Stimulated activated naive CD8-positive, alpha-beta T cell treated with anti-CD3 and anti-CD28 coated beads, Interleukin-15, Interleukin-2, amounts not matched to agents 100 ng/mL and 50 ng/mL, for 24 hours (primary cell): ENCODE measurements around the gene PTPRJ.
"Not testable (repeated sequence)": the region's sequence is repeated elsewhere in the genome, so short reads cannot be mapped to it uniquely, and the experiment has no call there.

Experiments used
- H3K27ac Mint-ChIP-seq: one replicate; pipeline ENCODE4 v1.8.0; 2021; ENCODE audit warnings: mild to moderate bottlenecking, mixed read lengths
- H3K27me3 Mint-ChIP-seq: one replicate; pipeline ENCODE4 v1.8.0; 2021; ENCODE audit warnings: mixed read lengths
- H3K36me3 Mint-ChIP-seq: one replicate; pipeline ENCODE4 v1.8.0; 2021; ENCODE audit warnings: low read depth, mixed read lengths
- H3K4me1 Mint-ChIP-seq: one replicate; pipeline ENCODE4 v1.8.0; 2021; ENCODE audit warnings: low read depth, mixed read lengths
- H3K4me3 Mint-ChIP-seq: one replicate; pipeline ENCODE4 v1.8.0; 2021; ENCODE audit warnings: mild to moderate bottlenecking, mixed read lengths
- H3K9me3 Mint-ChIP-seq: one replicate; pipeline ENCODE4 v1.8.0; 2021; ENCODE audit warnings: mixed read lengths

PTPRJ gene

DNA sequence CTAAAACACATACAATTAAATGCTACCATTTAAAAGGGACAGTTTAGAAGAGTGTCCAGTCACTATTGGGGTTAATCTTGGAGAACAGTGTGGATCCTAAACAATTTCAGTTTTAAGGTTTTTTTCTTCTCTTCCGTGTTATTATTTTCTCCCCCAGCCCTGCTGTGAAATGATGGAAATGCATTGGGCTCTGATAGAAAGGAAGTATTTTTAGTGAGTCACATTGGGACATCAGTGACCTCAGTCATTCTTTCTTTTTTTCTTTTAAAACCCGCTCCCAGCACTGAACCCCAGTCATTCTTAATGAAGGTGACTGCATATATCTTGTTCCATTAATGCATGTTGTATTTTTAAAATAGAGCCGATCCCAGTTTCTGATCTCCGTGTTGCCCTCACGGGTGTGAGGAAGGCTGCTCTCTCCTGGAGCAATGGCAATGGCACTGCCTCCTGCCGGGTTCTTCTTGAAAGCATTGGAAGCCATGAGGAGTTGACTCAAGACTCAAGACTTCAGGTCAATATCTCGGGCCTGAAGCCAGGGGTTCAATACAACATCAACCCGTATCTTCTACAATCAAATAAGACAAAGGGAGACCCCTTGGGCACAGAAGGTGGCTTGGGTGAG is 143.0 kb downstream of the PTPRJ start:
- Mint-ChIP-seq H3K9me3 (no peaks in the 10 kb centered on the region), H3K4me3 (no peak overlapping the region), H3K27me3 (no peaks in the 10 kb centered on the region), H3K27ac (no peak overlapping the region), H3K36me3 (peaks cover 47% of the 10 kb centered on the region), H3K4me1 (no peaks in the 10 kb centered on the region)

DNA sequence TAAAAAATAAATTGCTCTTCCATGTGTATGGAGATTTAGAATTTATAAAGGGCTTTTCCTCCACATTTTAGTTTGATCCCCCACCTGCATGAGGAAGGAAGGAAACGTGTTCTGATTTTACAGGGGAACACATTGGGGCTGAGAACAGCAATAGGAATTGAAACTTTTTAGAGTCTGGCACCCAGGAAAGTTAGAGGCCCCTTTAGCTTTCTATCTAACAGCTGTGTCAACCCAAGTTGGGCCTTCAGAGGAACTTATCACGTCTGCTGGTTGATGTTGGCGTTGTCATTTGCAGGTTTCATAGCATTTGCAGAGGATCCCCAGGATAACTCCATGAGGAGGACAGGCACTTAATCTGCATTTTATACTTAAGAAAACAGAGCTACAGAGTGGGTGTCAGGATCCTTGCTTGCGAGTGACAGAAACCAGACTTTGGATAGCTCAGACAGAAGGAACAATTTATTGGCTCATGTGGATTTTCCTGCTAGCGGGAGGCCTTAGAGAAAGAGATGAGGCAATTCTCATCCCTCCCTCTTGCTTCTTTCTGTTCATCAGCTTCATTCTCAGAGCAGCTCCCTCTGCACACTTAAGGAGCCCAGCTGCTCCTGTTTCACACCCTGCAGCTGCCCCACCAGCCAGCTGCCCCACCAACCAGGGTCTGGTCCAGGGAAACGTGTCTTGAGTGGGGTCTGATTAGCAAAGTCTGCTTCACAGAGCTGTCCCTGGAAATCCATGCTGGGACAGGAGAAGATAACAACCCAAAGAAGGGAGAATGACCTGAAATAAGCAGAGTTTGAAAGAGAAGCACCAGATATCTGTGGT is 143.8 kb downstream of the PTPRJ start:
- H3K9me3 Mint-ChIP-seq = no peaks in the 10 kb centered on the region
- H3K36me3 Mint-ChIP-seq = peaks cover 50% of the 10 kb centered on the region
- H3K4me1 Mint-ChIP-seq = no peaks in the 10 kb centered on the region
- H3K27ac Mint-ChIP-seq = no peak overlapping the region
- H3K4me3 Mint-ChIP-seq = no peak overlapping the region
- no peaks in the 10 kb centered on the region for H3K27me3 Mint-ChIP-seq

DNA sequence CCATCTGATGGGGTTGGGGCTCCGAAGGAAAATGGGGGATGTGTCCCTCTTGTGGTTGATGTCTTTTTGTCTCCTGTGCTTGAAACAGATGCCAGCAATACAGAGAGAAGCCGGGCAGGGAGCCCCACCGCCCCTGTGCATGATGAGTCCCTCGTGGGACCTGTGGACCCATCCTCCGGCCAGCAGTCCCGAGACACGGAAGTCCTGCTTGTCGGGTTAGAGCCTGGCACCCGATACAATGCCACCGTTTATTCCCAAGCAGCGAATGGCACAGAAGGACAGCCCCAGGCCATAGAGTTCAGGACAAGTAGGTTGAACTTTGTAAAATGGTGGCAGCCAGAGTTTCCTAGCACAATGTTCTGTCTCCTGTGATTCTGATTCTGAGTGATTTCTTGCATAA is 144.5 kb downstream of the PTPRJ start:
- no peak overlapping the region for H3K27ac Mint-ChIP-seq
- H3K27me3 Mint-ChIP-seq = no peaks in the 10 kb centered on the region
- no peaks in the 10 kb centered on the region for H3K9me3 Mint-ChIP-seq
- no peak overlapping the region for H3K4me3 Mint-ChIP-seq
- H3K36me3 Mint-ChIP-seq = peaks cover 50% of the 10 kb centered on the region
- H3K4me1 Mint-ChIP-seq = no peaks in the 10 kb centered on the region

DNA sequence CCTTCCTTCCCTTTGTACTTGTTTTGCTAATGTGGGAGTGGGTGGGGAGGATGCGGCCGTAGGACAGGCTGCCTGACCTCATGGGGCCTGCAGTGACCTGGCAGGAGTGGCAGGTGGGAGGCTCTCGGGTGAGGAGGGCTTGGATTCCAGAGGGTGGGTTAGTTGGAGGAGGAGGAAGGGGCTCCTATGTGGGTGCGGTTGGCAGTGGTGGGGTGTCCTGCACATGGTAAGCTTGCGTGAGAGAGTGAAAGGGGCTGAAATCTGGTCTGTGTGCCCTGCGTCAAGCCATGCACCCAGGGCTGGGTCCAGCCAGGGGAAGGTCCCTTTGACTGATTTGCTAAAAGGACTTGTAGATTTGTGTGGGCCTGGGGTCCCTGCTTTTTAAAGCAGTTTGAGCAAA is 145.5 kb downstream of the PTPRJ start:
- peaks cover 49% of the 10 kb centered on the region for H3K36me3 Mint-ChIP-seq
- no peak overlapping the region for H3K4me3 Mint-ChIP-seq

DNA sequence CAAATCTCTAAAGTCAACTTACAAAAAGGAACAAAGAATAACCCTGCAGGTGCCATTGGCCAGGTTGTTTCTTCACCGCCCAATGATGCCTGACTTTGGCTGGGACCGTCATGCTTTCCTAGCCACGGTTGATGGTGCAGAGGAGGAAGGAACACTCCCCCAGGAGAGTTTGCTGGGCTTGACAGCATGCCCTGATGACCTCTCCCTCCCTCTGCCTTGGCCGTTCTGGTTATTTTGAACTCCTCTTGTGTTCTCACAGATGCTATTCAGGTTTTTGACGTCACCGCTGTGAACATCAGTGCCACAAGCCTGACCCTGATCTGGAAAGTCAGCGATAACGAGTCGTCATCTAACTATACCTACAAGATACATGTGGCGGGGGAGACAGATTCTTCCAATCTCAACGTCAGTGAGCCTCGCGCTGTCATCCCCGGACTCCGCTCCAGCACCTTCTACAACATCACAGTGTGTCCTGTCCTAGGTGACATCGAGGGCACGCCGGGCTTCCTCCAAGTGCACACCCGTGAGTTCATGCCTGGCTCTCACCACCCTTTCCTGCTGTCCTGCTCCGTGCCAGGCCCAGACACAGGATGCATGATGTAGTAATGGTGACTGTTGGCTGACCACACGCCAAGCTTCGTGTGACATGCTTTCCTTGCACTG is 147.3 kb downstream of the PTPRJ start:
- no peaks in the 10 kb centered on the region for H3K27me3 Mint-ChIP-seq
- H3K4me1 Mint-ChIP-seq = no peaks in the 10 kb centered on the region
- no peak overlapping the region for H3K27ac Mint-ChIP-seq
- no peak overlapping the region for H3K4me3 Mint-ChIP-seq
- H3K36me3 Mint-ChIP-seq = peaks cover 48% of the 10 kb centered on the region
- H3K9me3 Mint-ChIP-seq = no peaks in the 10 kb centered on the region

More for the DNA sequence above, 145.5 kb downstream of the PTPRJ start:
- no peaks in the 10 kb centered on the region for H3K27me3 Mint-ChIP-seq
- H3K27ac Mint-ChIP-seq = no peak overlapping the region
- H3K4me1 Mint-ChIP-seq = no peaks in the 10 kb centered on the region
- no peaks in the 10 kb centered on the region for H3K9me3 Mint-ChIP-seq

DNA sequence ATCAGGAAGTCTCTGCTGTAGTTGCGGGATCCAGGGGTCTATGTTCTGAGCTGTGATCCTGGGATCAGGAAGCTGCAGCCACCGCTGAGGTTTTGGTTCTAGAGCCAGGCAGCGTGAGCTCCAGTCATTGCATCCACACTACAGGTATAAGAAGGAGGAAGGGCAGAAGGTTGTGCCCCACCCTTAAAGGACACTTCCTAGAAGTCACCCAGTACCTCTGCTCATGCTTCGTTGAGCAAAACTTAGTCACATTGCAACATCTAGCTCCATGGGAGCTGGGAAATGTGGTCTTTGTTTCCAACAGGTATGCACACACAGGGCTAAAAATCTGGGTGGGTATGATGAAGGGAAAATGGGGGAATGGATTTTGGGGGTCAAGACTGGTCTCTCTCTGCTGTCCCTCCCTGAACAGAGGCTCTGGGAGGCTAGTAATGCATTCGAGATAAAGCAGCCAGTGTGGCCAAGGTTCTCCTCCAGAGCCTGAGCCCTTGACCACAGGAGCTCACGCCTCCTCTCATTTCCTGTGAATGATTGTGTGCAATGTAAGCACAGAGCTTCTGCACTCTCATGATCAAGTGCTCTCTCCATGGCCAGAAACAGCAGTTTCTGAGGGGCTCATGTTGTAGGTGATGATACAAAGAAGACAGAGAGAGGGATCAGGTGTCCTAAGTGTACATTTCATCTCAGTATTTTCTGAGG is 149.5 kb downstream of the PTPRJ start:
- no peaks in the 10 kb centered on the region for H3K9me3 Mint-ChIP-seq
- no peak overlapping the region for H3K27ac Mint-ChIP-seq
- no peaks in the 10 kb centered on the region for H3K4me1 Mint-ChIP-seq
- no peaks in the 10 kb centered on the region for H3K27me3 Mint-ChIP-seq
- no peak overlapping the region for H3K4me3 Mint-ChIP-seq
- peaks cover 36% of the 10 kb centered on the region for H3K36me3 Mint-ChIP-seq

DNA sequence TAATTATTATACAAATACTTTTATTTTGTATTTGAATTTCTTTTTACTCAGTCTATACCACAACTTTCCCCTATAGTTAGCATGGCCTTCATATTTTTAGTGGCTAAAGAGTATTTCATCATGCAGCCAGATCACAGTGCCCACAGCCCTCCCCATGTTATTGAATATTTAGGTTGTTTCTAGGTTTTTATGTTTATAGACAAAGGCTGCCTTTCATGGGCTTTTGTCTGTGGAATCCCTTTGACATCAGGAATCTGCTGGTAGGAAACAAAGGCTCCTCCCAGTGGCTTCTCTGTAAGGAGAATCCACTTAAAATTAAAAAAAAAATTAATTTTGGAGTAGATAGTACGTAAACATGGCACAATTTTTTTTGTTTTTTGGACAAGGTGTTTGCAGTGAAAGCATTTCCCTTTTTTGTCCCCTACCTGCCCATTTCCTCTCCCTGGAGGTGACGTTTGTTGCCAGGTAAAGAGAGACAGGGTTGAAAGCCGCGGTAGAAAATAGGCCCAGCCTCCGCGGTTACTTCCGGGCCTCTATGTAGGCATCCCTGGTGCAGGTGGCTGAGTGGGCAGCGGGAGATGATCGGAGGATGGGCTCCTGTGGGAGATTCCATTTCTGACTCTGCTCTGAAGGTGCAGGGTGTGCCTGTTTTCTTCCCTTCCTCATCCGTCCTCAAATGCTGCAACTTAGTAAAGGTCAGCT is 154.0 kb downstream of the PTPRJ start:
- Mint-ChIP-seq H3K27ac (no peak overlapping the region), H3K4me1 (no peaks in the 10 kb centered on the region), H3K9me3 (no peaks in the 10 kb centered on the region), H3K4me3 (no peak overlapping the region), H3K36me3 (peaks cover 34% of the 10 kb centered on the region), H3K27me3 (no peaks in the 10 kb centered on the region)

DNA sequence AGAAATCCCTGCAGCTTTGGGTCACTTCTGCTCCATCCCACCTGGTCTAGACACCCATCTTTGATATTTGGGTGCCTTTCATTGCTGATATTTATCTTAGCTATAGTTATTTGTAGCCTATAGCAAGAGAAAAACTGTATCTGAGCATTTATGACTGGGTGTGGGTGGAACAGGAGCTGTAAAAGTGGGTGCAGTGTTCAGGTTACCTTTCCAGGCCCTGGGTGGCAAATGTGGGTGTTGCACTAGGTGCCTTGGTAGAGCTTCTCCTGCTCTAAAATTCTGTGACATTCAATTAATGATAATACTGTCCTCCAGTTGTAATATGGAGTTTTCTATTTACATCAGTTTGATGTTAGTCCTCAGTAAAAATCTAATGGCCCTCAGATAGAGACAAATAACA is 157.9 kb downstream of the PTPRJ start:
- peaks cover 42% of the 10 kb centered on the region for H3K36me3 Mint-ChIP-seq
- H3K4me3 Mint-ChIP-seq = no peak overlapping the region
- H3K9me3 Mint-ChIP-seq = no peaks in the 10 kb centered on the region
- H3K27me3 Mint-ChIP-seq = no peaks in the 10 kb centered on the region
- H3K4me1 Mint-ChIP-seq = peaks cover 4% of the 10 kb centered on the region
- H3K27ac Mint-ChIP-seq = no peak overlapping the region

DNA sequence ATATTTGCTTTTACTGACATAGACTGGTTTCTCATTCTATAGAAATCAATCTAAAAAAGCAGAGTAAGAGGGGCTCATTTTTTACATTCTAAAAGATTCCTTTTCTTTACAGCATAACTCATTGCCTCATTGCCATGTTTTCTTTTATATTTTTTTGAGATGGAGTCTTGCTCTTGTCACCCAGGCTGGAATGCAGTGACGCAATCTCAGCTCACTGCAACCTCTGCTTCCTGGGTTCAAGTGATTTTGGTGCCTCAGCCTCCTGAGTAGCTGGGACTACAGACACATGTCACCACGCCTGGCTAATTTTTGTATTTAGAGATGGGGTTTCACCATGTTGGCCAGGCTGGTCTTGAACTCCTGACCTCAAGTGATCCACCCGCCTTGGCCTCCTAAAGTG is 159.5 kb downstream of the PTPRJ start:
- peaks cover 57% of the 10 kb centered on the region for H3K36me3 Mint-ChIP-seq
- not testable (repeated sequence) for H3K4me1 Mint-ChIP-seq, H3K27ac Mint-ChIP-seq

DNA sequence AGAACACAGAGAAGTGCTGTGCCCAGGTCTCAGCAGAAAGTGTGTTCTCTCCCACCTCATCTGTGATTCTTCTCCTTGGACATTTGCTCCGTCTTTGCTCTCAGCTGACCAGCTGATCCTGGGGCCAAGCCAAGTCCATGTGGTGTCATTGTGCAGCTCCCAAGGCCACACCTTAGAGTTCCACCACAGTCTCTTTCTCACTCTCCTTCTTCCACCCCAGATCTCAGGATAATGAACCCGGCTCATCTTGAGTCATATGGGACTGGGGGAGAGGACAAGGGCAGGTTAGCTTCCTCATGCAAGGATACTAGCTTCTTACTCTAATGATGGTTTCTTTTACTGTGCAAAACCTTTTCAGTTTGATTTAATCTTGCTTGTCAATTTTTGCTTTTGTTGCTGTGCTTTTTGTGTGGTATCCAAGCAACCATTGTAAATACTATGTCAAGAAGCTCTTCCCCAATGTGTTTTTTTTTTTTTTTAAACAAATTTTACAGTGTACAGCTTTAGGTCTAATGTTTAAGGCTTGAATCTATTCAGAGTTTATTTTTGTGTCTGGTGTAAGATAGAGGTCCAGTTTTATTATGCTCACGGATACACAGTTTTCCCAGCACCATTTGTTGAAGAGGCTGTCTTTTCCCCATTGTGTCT is 161.2 kb downstream of the PTPRJ start:
- Mint-ChIP-seq H3K4me1 (peaks cover 4% of the 10 kb centered on the region), H3K4me3 (no peak overlapping the region), H3K27ac (peak overlapping the region; percentile 75), H3K27me3 (no peaks in the 10 kb centered on the region), H3K9me3 (no peaks in the 10 kb centered on the region), H3K36me3 (peaks cover 61% of the 10 kb centered on the region)

More for the DNA sequence above, 159.5 kb downstream of the PTPRJ start:
- not testable (repeated sequence) for H3K27me3 Mint-ChIP-seq, H3K4me3 Mint-ChIP-seq, H3K9me3 Mint-ChIP-seq

DNA sequence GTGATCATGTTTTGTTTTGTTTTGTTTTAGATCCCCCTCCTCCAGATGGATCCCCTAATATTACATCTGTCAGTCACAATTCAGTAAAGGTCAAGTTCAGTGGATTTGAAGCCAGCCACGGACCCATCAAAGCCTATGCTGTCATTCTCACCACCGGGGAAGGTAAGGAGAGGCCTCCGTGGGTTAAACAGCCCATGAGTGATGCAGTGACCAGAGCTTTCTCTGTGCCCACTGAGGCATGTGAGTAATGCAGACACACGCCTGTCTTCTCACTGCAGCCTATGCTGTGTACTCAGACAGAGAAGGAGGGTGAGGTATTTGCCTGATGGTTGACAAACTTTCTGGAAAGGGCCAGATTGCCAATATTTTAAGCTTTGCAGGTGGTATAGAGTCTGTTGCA is 162.5 kb downstream of the PTPRJ start:
- peaks cover 61% of the 10 kb centered on the region for H3K36me3 Mint-ChIP-seq
- no peaks in the 10 kb centered on the region for H3K9me3 Mint-ChIP-seq
- no peaks in the 10 kb centered on the region for H3K27me3 Mint-ChIP-seq
- H3K4me3 Mint-ChIP-seq = no peak overlapping the region
- H3K4me1 Mint-ChIP-seq = peaks cover 4% of the 10 kb centered on the region
- H3K27ac Mint-ChIP-seq = no peak overlapping the region

DNA sequence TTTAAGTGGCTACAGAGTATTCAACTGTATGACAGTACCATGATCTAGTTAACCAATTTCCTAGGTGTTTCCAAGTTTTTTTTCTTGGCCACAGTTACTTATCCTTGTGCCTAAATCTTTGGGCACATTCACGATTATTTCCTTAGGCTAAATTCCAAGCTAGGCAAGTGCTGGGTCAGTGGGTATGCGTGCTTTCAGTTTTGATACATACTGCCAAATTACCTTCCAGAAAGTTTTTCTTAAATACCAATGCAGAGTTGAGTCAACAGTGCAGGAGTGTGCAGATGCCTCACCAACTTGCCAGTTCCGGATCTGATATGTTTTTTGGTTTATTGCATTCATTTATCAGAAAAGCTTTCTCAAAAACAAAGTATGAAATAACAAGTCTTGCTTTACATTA is 168.4 kb downstream of the PTPRJ start:
- H3K4me1 Mint-ChIP-seq = no peaks in the 10 kb centered on the region
- H3K9me3 Mint-ChIP-seq = peaks cover 11% of the 10 kb centered on the region
- no peak overlapping the region for H3K27ac Mint-ChIP-seq
- no peaks in the 10 kb centered on the region for H3K27me3 Mint-ChIP-seq
- peaks cover 86% of the 10 kb centered on the region for H3K36me3 Mint-ChIP-seq
- no peak overlapping the region for H3K4me3 Mint-ChIP-seq

DNA sequence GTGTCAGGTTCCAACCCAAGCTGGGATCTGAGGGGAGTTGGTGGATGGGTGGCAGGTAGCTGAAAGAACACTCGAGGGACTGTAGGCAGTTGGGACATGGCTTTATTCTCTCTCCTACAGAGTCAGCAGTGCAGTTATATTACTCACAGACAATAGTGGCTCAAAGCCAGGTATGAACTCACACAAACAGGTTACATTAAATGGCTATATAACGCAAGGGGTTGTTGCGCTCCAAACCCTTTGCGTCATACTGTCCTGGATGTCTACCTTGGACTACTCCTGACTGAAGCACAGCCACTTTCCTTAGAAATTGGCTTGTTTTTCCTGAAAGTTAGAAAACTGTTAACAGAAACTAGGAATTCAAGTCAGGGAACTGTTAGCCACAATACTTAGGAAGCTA is 169.9 kb downstream of the PTPRJ start:
- Mint-ChIP-seq H3K27me3 (no peaks in the 10 kb centered on the region), H3K27ac (no peak overlapping the region), H3K4me1 (no peaks in the 10 kb centered on the region), H3K4me3 (no peak overlapping the region), H3K9me3 (peaks cover 14% of the 10 kb centered on the region), H3K36me3 (peaks cover 84% of the 10 kb centered on the region)

DNA sequence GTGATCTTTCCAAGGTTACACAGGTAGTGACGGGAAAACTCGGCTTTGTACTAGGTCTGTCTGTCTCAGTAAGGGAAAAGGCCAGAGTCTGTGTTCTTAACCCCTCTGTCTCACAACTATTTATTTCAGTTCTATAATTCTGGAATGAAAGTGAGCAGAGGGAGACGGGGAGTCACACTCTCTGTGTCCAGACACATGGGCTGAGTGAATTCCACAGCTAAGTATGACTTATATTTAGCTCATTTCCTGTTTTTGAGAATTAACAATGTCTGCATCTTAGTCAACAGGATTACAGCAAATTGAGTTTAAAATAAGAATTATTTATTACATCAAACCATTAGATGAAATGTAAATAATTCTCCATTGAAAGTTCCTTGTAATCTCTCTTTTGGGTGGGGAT is 173.8 kb downstream of the PTPRJ start:
- no peaks in the 10 kb centered on the region for H3K27me3 Mint-ChIP-seq
- H3K36me3 Mint-ChIP-seq = peaks cover 75% of the 10 kb centered on the region
- H3K4me3 Mint-ChIP-seq = no peak overlapping the region

More for the DNA sequence above, 173.8 kb downstream of the PTPRJ start:
- Mint-ChIP-seq H3K27ac (no peak overlapping the region), H3K9me3 (peaks cover 14% of the 10 kb centered on the region), H3K4me1 (no peaks in the 10 kb centered on the region)
